H9 (cell line): ENCODE measurements around the gene SPINT2. TPM values are rescaled to one million over a fixed set of nuclear protein-coding genes. Genes with fewer than 3 reads are reported as not detected.
A peak's percentile ranks its signal among the peaks of the same experiment; 100 is the strongest.
"Not testable (repeated sequence)": the region's sequence is repeated elsewhere in the genome, so short reads cannot be mapped to it uniquely, and the experiment has no call there.

Experiments used
- DNase-seq: peaks from one replicate; pipeline ENCODE4 v3.0.0-alpha.2; 2017
- H2AFZ ChIP-seq: one replicate; pipeline ENCODE4 v1.6.1; 2013; ENCODE audit warnings: mild to moderate bottlenecking, low read length, control low read depth, moderate library complexity
- H2AK5ac ChIP-seq: 2 replicates; pipeline ENCODE4 v1.6.1; 2013; ENCODE audit warnings: low read length, control low read depth, mixed read lengths; ENCODE audit not compliant: insufficient read length
- H2BK120ac ChIP-seq: one replicate; pipeline ENCODE4 v1.6.1; 2013; ENCODE audit warnings: low read depth, mild to moderate bottlenecking, low read length, control low read depth, inconsistent platforms; ENCODE audit not compliant: poor library complexity, severe bottlenecking
- H2BK12ac ChIP-seq: 2 replicates; pipeline ENCODE4 v1.6.1; 2013; ENCODE audit warnings: low read length, control low read depth, mixed read lengths, low read depth; ENCODE audit not compliant: insufficient read length
- H2BK15ac ChIP-seq: 2 replicates; pipeline ENCODE4 v1.6.1; 2013; ENCODE audit warnings: low read depth, low read length, control low read depth
- H2BK20ac ChIP-seq: one replicate; pipeline ENCODE4 v1.6.1; 2013; ENCODE audit warnings: low read depth, mild to moderate bottlenecking, low read length, control low read depth, inconsistent platforms; ENCODE audit not compliant: poor library complexity, severe bottlenecking
- H2BK5ac ChIP-seq: 2 replicates; pipeline ENCODE4 v1.6.1; 2013; ENCODE audit warnings: low read length, control low read depth, mixed read lengths; ENCODE audit not compliant: insufficient read length
- H3K14ac ChIP-seq: 2 replicates; pipeline ENCODE4 v1.6.1; 2013; ENCODE audit warnings: low read length, control low read depth; ENCODE audit not compliant: insufficient read depth
- H3K18ac ChIP-seq: 2 replicates; pipeline ENCODE4 v1.6.1; 2013; ENCODE audit warnings: low read depth, mild to moderate bottlenecking, mixed read lengths, low read length, control low read depth; ENCODE audit not compliant: insufficient read length
- H3K23ac ChIP-seq: 2 replicates; pipeline ENCODE4 v1.6.1; 2013; ENCODE audit warnings: low read length, control low read depth, mixed read lengths, low read depth; ENCODE audit not compliant: insufficient read length
- H3K23me2 ChIP-seq: 2 replicates; pipeline ENCODE4 v1.6.1; 2013; ENCODE audit warnings: low read depth, mild to moderate bottlenecking, mixed read lengths, low read length, control low read depth; ENCODE audit not compliant: insufficient read length, poor library complexity, severe bottlenecking
- H3K27ac ChIP-seq: 2 replicates; pipeline ENCODE4 v1.5.1; 2013; ENCODE audit warnings: low read length, control low read depth, mixed read lengths, low read depth; ENCODE audit not compliant: insufficient read length
- H3K27me3 ChIP-seq: 2 replicates; pipeline ENCODE4 v1.6.1; 2013; ENCODE audit warnings: low read length, control low read depth, inconsistent platforms; ENCODE audit not compliant: insufficient read depth
- H3K4ac ChIP-seq: 2 replicates; pipeline ENCODE4 v1.6.1; 2013; ENCODE audit warnings: low read depth, mild to moderate bottlenecking, control low read depth, inconsistent platforms, low read length, moderate library complexity
- H3K4me1 ChIP-seq: 2 replicates; pipeline ENCODE4 v1.6.1; 2013; ENCODE audit warnings: low read length, control low read depth, inconsistent platforms; ENCODE audit not compliant: insufficient read depth
- H3K4me2 ChIP-seq: 2 replicates; pipeline ENCODE4 v1.6.1; 2013; ENCODE audit warnings: low read length, control low read depth, mixed read lengths; ENCODE audit not compliant: insufficient read length, insufficient read depth
- H3K56ac ChIP-seq: 2 replicates; pipeline ENCODE4 v1.6.1; 2013; ENCODE audit warnings: low read depth, mild to moderate bottlenecking, mixed read lengths, low read length, control low read depth; ENCODE audit not compliant: insufficient read length
- H3K79me1 ChIP-seq: 2 replicates; pipeline ENCODE4 v1.6.1; 2013; ENCODE audit warnings: low read depth, mild to moderate bottlenecking, moderate library complexity, low read length, control low read depth, inconsistent platforms; ENCODE audit not compliant: insufficient read depth, poor library complexity, severe bottlenecking
- H3K79me2 ChIP-seq: 2 replicates; pipeline ENCODE4 v1.6.1; 2013; ENCODE audit warnings: low read length, control low read depth, inconsistent platforms; ENCODE audit not compliant: insufficient read depth
- H3K9ac ChIP-seq: 2 replicates; pipeline ENCODE4 v1.6.1; 2013; ENCODE audit warnings: low read length, control low read depth, mixed read lengths; ENCODE audit not compliant: insufficient read length; ENCODE audit errors: extremely low read depth
- H3K9me3 ChIP-seq: one replicate; pipeline ENCODE4 v1.6.1; 2013; ENCODE audit warnings: low read depth, low read length, inconsistent platforms; ENCODE audit not compliant: control insufficient read depth
- H3T11ph ChIP-seq: one replicate; pipeline ENCODE4 v1.6.1; 2013; ENCODE audit warnings: mild to moderate bottlenecking, low read length, control low read depth, inconsistent platforms
- H4K20me1 ChIP-seq: one replicate; pipeline ENCODE4 v1.6.1; 2013; ENCODE audit not compliant: control insufficient read depth, insufficient read length, insufficient read depth
- H4K5ac ChIP-seq: 2 replicates; pipeline ENCODE4 v1.6.1; 2013; ENCODE audit warnings: low read depth, mild to moderate bottlenecking, mixed read lengths, low read length, control low read depth; ENCODE audit not compliant: insufficient read length
- H4K8ac ChIP-seq: replicated peaks from 2 replicates; pipeline ENCODE4 v1.6.1; 2013; ENCODE audit warnings: low read length, control low read depth, mixed read lengths, low read depth; ENCODE audit not compliant: insufficient read length
- H4K91ac ChIP-seq: 2 replicates; pipeline ENCODE4 v1.6.1; 2013; ENCODE audit warnings: low read depth, mild to moderate bottlenecking, moderate library complexity, mixed read lengths, low read length, control low read depth; ENCODE audit not compliant: insufficient read length
- H3K27ac Mint-ChIP-seq, 3 experiments: 2 replicates in 2 of 3; 3 replicates in 1 of 3; pipeline ENCODE4 v1.8.0; 2020 to 2021; ENCODE audit warnings: mixed read lengths in 3 of 3, mild to moderate bottlenecking in 1 of 3, moderate library complexity in 1 of 3
- H3K27me3 Mint-ChIP-seq: 2 replicates; pipeline ENCODE4 v1.8.0; 2021; ENCODE audit warnings: low read depth, mild to moderate bottlenecking, moderate library complexity, mixed read lengths
- H3K36me3 Mint-ChIP-seq, 3 experiments: 2 replicates in 2 of 3; 3 replicates in 1 of 3; pipeline ENCODE4 v1.8.0; 2020 to 2021; ENCODE audit warnings: low read depth in 3 of 3, mixed read lengths in 3 of 3; ENCODE audit not compliant: insufficient read depth in 1 of 3
- H3K4me1 Mint-ChIP-seq, 2 experiments: 2 replicates each; pipeline ENCODE4 v1.8.0; 2020; ENCODE audit warnings: mixed read lengths in 2 of 2
- H3K4me3 Mint-ChIP-seq, 2 experiments: 2 replicates in 1 of 2; 3 replicates in 1 of 2; pipeline ENCODE4 v1.8.0; 2020 to 2021; ENCODE audit warnings: mild to moderate bottlenecking in 2 of 2, mixed read lengths in 2 of 2, moderate library complexity in 1 of 2
- H3K9me3 Mint-ChIP-seq, 2 experiments: 2 replicates in 1 of 2; 3 replicates in 1 of 2; pipeline ENCODE4 v1.8.0; 2020; ENCODE audit warnings: mild to moderate bottlenecking in 2 of 2, mixed read lengths in 2 of 2, moderate library complexity in 1 of 2
- CTCF ChIP-seq: fragments of 200-600 bp; sonication (generic); conservative IDR thresholded peaks from 3 replicates; pipeline ENCODE4 v1.8.0; 2021; ENCODE audit warnings: antibody characterized with exemption, mild to moderate bottlenecking
- WGBS: extraction: QIAGEN DNeasy Blood & Tissue Kit; methylation state at CpG from one replicate; pipeline ENCODE4 v1.1.7; 2013; ENCODE audit warnings: missing lambda C conversion rate, low lambda C conversion rate, mixed read lengths; ENCODE audit not compliant: insufficient read length; ENCODE audit errors: extremely low coverage; 5-methylcytosine and 5-hydroxymethylcytosine counted together
- total RNA-seq: library from RNA; stranded (reverse); gene quantifications from 2 replicates; pipeline ENCODE4 v1.2.1, GENCODE V29; 2021

Gene SPINT2
- total RNA-seq, 1 experiment from 2014 or later = 283 TPM

GRCh38 chr19:38224014-38224862 lies 40.1 kb upstream of the SPINT2 start, which contains the start of gene DPF1:
DPF1 (minus strand) TSS chr19:38224222; CDS start chr19:38224142, 80 bp downstream.
- no peak within 1 kb of the TSS for H3K4ac ChIP-seq
- H2BK15ac ChIP-seq = no peak within 1 kb of the TSS
- no CpG with 5 or more reads among the region's 61 CpGs for WGBS
- H4K5ac ChIP-seq = no peak within 1 kb of the TSS
- H3K4me1 ChIP-seq = 0 out of 2 replicates have a peak, but pooled peaks cover 2% of the 10 kb centered on the region
- H3K27ac ChIP-seq = no peak within 1 kb of the TSS
- Mint-ChIP-seq H3K4me3 (peak within 1 kb of the TSS; percentile 84 to 90), H3K9me3 (no peaks in the 10 kb centered on the region; a peak in 1 of 5 replicates), H3K27ac (peak within 1 kb of the TSS; percentile 24 to 74 (median 69); a peak in 4 of 7 replicates), H3K4me1 (peaks cover 23 to 36% of the 10 kb centered on the region in 2 experiments), H3K36me3 (peaks cover 5 to 10% (median 6%) of the 10 kb centered on the region in 3 experiments; a peak in 6 of 7 replicates), H3K27me3 (peaks cover 25% of the 10 kb centered on the region)
- H2BK12ac ChIP-seq = no peak within 1 kb of the TSS
- no peak within 1 kb of the TSS for H2AK5ac ChIP-seq
- H2BK5ac ChIP-seq = no peak within 1 kb of the TSS
- H4K8ac ChIP-seq = no peak within 1 kb of the TSS
- no peak within 1 kb of the TSS for H3K14ac ChIP-seq
- no peak within 1 kb of the TSS for H3K9ac ChIP-seq
- peak within 1 kb of the TSS; percentile 59 for H3K18ac ChIP-seq
- H2BK20ac ChIP-seq = no peak within 1 kb of the TSS
- H3K4me2 ChIP-seq = peak within 1 kb of the TSS; percentile 57
- H2AFZ ChIP-seq = no peak within 1 kb of the TSS
- TF ChIP-seq CTCF = peak; percentile 57; the same call in 2 of the 3 replicates
- H3K79me2 ChIP-seq = no peaks in the 10 kb centered on the region
- no peaks in the 10 kb centered on the region for H3K9me3 ChIP-seq
- H3K23me2 ChIP-seq = peaks cover 9% of the 10 kb centered on the region
- H3K79me1 ChIP-seq = no peaks in the 10 kb centered on the region
- H4K91ac ChIP-seq = no peak within 1 kb of the TSS
- H3K27me3 ChIP-seq = no peaks in the 10 kb centered on the region
- no peak within 1 kb of the TSS for H3K23ac ChIP-seq
- H4K20me1 ChIP-seq = peaks cover 2% of the 10 kb centered on the region
- H2BK120ac ChIP-seq = no peak within 1 kb of the TSS
- DNase-seq = peak; percentile 90
- H3T11ph ChIP-seq = no peak within 1 kb of the TSS
- H3K56ac ChIP-seq = no peak within 1 kb of the TSS

- not testable (repeated sequence) for H3K4ac ChIP-seq, H3K36me3 Mint-ChIP-seq
- H3K27me3 Mint-ChIP-seq = peaks cover 27% of the 10 kb centered on the region
These were observed 39.5 kb upstream of the SPINT2 start for GRCh38 chr19:38224863-38225218.

More at GRCh38 chr19:38224863-38225218, 39.5 kb upstream of the SPINT2 start:
- not testable (repeated sequence) for H2BK12ac ChIP-seq, H2BK120ac ChIP-seq, H4K8ac ChIP-seq, H3K27ac Mint-ChIP-seq, H3K4me2 ChIP-seq, H3K23ac ChIP-seq, H2BK15ac ChIP-seq, H3K9ac ChIP-seq, H3K27me3 ChIP-seq, H4K20me1 ChIP-seq, H4K91ac ChIP-seq, H3T11ph ChIP-seq, H3K4me1 ChIP-seq, H2BK20ac ChIP-seq, H3K9me3 ChIP-seq, H3K18ac ChIP-seq, H3K79me1 ChIP-seq, H3K9me3 Mint-ChIP-seq, H3K27ac ChIP-seq, H2AFZ ChIP-seq, H4K5ac ChIP-seq, H3K56ac ChIP-seq, H3K23me2 ChIP-seq, DNase-seq, H2BK5ac ChIP-seq, H3K14ac ChIP-seq, H2AK5ac ChIP-seq, H3K79me2 ChIP-seq
- WGBS = no CpG with 5 or more reads among the region's 6 CpGs
- peaks cover 23 to 38% of the 10 kb centered on the region in 2 experiments for H3K4me1 Mint-ChIP-seq
- peak overlapping the region; percentile 84 to 90; a peak in 4 of 5 replicates for H3K4me3 Mint-ChIP-seq
